ENCODE results near the gene ELP4.
"Not testable (repeated sequence)": the region's sequence is repeated elsewhere in the genome, so short reads cannot be mapped to it uniquely, and the experiment has no call there.

ELP4 gene

DNA sequence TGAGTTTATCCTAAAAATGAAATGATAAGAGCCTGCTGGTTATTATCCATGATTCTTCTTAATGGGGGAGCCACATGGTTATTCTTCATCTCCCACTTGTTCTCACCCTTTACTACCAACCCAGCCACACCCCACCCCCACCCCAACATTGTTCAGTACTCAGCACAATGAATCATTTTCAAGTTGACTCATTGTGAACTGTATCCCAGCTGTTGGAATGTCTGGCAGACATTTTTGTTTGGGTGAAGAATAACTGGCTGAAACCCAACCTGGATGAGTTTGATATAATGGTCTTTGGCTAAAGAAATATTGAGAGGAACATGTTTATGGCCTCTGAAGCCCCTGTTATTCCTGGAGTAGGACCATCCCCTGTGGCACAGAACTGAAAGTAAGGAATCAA is 136.2 kb downstream of the ELP4 start:
- DNase-seq (ENCODE audit: low read depth): no peak

GRCh38 chr11:31646216-31646615 is 136.6 kb downstream of the ELP4 start:
- no peak for DNase-seq (ENCODE audit: low read depth)

- DNase-seq (ENCODE audit: low read depth): no peak
Measured at GRCh38 chr11:31649129-31649966, 139.8 kb downstream of the ELP4 start.

DNA sequence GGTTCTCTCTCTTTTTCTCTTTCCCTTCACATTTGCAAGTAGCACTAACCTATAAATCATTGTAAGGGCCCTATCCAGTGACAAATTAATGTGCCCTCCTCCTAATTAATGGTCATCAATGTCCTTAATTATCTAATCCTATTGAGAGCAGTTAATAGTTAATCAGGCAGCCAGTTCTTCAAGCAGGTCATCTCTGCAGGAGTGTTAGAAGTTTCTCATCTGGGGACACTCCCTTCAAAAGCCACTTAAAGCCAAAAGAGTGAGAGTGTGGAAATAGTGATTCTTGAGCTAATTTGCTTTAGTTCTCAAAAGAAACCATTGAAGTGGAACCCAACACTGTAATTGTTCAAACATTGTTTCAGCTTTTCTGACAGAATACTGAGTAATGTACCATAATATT is 141.6 kb downstream of the ELP4 start:
- DNase-seq (ENCODE audit: low read depth): no peak

- no peak for DNase-seq (ENCODE audit: low read depth)
Measured at GRCh38 chr11:31651822-31652221, 142.3 kb downstream of the ELP4 start.

DNA sequence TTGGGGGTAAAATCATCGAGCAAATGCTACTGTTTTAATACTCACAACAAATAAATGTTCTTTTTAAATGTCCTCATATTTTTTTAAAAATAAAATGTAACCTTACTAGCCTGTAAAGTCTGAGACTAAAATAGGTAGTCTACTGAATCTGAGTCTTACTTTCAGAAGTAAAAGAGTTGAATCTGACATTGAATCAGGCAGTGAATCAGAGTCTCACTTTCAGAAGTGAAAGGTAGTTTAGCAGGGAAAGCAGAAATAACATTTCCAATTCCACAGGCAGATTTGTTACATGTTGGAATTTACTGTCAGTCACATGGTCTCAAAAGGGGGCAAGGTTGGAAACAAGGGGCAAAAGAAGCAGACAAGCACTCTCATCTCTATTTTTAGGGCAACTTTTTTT is 143.0 kb downstream of the ELP4 start:
- no peak for DNase-seq (ENCODE audit: low read depth)

DNA sequence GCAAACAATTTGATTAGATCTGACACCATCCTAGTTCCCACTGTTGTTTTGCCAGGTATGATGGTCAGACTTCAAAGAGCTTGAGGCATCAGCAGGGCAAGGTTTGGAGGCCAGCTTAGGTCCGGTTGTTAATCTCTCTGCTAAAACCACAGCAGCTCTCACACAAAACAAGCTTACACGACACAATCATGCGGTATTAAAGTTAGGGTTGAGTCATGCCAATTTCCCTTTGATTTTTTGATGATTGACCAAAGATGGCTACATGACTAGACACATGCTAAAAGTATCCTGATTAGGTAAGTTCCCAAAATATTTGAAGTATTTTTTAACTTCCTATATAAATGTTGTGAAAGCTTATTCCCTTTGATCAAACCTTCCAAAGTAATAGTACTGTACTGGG is 145.9 kb downstream of the ELP4 start:
- DNase-seq (ENCODE audit: low read depth): no peak

- DNase-seq (ENCODE audit: low read depth): no peak
Measured at GRCh38 chr11:31656051-31656450, 146.5 kb downstream of the ELP4 start.

GRCh38 chr11:31657091-31657490 is 147.5 kb downstream of the ELP4 start:
- no peak for DNase-seq (ENCODE audit: low read depth)

DNA sequence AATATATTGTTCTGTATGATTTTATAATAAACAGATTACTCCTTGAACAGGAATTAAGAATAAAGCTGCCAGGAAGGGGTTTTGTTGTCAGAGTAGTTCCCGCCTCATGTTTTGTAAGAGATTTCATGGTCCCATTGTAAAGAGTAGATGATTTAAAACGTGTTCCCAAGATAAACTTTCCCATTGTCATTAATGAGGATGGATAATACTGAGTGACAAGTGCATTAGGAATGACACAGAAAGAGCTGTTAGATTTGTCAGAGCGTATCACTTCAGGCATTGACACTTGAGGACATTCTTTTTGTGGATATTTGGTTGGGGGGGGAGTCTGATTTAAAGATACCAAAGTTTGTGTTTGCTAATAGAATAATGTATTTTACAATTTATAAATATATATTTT is 154.6 kb downstream of the ELP4 start:
- DNase-seq (ENCODE audit: low read depth): no peak

DNA sequence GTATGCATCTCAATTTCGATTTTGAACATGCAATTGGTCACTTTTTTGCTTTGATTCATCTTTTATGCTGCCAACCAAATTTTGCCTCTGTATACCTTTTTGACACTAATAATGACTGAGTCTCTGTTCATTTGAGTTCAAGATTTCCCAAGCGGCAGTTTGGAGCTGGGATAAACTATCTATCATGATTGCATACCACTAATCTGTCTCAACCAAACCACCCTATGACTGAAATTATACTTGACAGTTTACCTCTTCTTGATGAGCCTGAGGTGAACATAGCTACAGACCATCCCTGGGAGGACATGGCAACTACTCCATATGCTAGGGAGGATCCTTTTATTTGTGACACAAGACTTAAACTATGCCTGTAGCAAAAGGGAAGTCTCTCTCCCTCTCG is 155.4 kb downstream of the ELP4 start:
- DNase-seq (ENCODE audit: low read depth): no peak

DNA sequence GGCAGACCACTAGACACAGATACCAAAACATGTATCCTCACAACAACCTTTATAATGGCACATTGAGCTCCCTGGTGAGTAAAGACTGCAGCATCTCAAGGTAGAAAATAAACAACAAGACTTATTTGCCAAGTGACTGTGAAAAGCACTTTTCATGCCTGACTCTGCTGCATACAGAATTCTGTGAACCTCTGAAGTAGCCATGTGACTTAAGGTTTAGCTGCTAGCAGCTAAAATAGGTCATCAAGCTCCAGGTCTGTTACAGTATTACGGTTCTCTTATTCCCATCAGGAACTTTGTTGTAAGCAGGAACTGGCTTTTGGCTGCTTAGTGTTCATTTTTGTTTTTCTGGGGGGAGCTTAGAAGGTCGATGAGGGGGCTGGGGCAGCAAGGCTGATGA is 162.1 kb downstream of the ELP4 start:
- no peak for DNase-seq (ENCODE audit: low read depth)

GRCh38 chr11:31673108-31673507 is 163.5 kb downstream of the ELP4 start:
- DNase-seq (ENCODE audit: low read depth): not testable (repeated sequence)

- no peak for DNase-seq (ENCODE audit: low read depth)
Measured at GRCh38 chr11:31676280-31676982, 166.9 kb downstream of the ELP4 start.

- no peak for DNase-seq (ENCODE audit: low read depth)
Measured at GRCh38 chr11:31680770-31681169, 171.2 kb downstream of the ELP4 start.

GRCh38 chr11:31687256-31687655 is 177.7 kb downstream of the ELP4 start:
- no peak for DNase-seq (ENCODE audit: low read depth)

GRCh38 chr11:31687861-31688260 is 178.3 kb downstream of the ELP4 start:
- no peak for DNase-seq (ENCODE audit: low read depth)

DNA sequence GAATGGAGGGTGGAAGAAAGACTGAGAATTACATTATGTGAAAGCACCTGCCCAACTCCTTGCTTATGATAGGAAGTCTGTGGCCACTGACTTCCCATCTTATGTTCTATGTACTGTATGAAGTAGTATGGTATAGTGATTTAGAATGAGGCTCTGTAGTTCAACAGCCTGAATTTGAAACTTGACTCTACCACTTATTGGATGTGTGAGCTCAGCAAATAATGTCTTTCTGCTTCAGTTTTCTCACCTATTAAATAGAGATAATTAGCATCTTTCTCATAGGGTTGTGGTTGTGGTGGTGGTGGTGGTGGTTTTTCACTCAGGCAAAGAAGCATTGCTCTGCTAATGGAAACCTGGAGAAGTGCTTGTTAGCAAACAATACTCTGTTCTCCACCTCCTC is 180.0 kb downstream of the ELP4 start:
- DNase-seq (ENCODE audit: low read depth): no peak

- DNase-seq (ENCODE audit: low read depth): no peak
Measured at GRCh38 chr11:31690041-31690440, 180.5 kb downstream of the ELP4 start.

DNA sequence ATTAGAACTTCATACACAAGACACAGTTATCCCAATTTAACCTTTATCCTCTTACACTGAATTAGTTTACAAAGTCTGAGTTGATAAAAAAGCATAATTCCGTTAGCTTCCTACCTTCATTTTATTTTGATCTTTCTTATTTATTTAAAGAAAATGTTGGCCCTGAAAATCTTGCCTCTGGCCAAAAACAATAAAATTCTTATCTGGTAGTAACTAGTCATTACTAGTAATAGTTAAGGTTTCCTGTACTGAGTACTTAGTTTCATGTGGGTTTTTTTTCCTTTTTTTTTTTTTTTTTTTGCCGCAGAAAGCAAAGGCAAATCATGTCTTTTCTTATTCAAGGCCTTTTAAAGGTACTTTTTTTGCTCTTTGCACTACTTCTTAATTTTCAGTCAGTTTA is 180.9 kb downstream of the ELP4 start:
- DNase-seq (ENCODE audit: low read depth): no peak

DNA sequence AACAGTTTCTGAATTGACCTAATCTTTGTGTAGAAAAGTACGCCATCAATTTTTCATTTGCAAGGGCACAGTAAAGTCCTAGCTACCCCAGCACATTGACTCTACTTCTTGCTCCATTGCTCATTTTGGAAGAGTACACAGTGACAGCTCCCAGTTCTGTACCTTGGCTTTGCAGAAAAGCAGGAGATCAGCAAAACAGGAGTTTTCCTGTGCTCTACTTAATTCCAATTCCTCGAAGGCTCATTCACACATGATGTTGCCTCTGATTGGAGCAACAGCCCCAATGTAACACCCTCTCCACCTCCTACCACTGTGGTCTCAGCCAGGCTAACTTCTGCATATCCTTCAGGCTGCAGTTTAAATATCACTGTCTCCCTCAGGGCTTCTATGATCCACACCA is 182.9 kb downstream of the ELP4 start:
- no peak for DNase-seq (ENCODE audit: low read depth)

- DNase-seq (ENCODE audit: low read depth): not testable (repeated sequence)
Measured at GRCh38 chr11:31697049-31697448, 187.5 kb downstream of the ELP4 start.

- DNase-seq (ENCODE audit: low read depth): no peak
Measured at GRCh38 chr11:31699066-31699465, 189.5 kb downstream of the ELP4 start.

GRCh38 chr11:31702966-31703365 is 193.4 kb downstream of the ELP4 start:
- no peak for DNase-seq (ENCODE audit: low read depth)
